Neural progenitor cell (in vitro differentiated cells): ENCODE results near the gene RITA1.

Experiments used
- CTCF ChIP-seq: fragments of 200-600 bp; sonication (generic); IDR thresholded peaks from 2 replicates; pipeline ENCODE4 v1.5.1; 2017; ENCODE audit warnings: antibody characterized with exemption, mild to moderate bottlenecking
- EZH2 ChIP-seq: fragments of 200-600 bp; sonication (generic); IDR thresholded peaks from 2 replicates; pipeline ENCODE4 v1.6.1; 2017; ENCODE audit warnings: antibody characterized with exemption, mild to moderate bottlenecking, moderate library complexity

- TF ChIP-seq CTCF (no peak), EZH2 (no peak)
Measured at GRCh38 chr12:113155060-113155459, 30.5 kb upstream of the RITA1 start.
